Measurements from ENCODE around the gene RGL1. TPM values are rescaled to one million over a fixed set of nuclear protein-coding genes. Genes with fewer than 3 reads are reported as not detected.

RGL1 gene
- total and polyA plus RNA-seq, 9 of the 15 experiments (the other 6 are each of a cell fraction or from before 2014, with no cell fraction given), result under 0.01 to 0.07 (median 0.04) TPM

DNA sequence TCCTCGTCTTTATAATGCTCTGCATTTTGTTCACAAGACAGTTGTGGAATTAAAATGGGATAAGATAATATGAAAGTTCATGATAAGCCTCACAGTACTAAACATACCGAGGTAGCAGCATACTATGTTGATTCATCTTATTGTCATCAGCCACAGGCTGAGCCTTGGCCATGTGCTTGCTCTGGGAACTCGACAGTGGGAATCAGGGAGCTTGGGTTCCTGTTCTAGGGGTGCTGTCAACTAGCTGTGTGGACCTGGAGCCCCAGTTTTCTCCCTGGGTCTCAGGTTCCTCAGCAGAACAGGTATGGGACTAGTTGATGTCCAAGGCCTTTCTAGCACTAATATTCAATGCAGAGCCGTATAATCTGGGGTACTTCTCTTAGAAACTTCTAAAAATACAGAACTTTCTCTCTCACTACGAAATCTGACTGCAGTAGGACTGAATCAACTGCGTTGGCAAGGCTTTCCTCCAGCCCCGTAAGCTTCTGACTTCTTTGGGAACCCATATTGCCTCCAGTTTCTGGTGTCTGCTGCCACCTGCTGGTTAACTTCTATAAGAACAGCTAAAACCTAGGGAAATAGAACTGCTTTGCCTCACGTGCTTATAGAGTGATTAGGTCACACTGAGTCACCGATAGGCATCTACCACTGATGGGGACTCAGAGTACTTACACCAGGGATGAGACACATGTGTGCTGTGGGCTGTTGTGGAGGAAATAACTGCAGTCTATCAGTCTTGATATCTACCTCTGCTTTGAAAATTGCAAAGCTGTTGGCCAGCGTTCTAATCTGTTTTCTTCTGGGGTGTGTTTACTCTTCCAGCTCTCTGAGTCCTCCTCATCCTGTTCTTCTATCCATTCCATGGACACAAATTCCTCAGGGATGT, 110.9 kb downstream of the RGL1 start (continued):
- TF ChIP-seq ZNF551 (CRISPR knock-in tag; IDR thresholded peaks at IDR 0.05) (no peak), HDAC3 (IDR thresholded peaks at IDR 0.05; ENCODE audit: borderline replicate concordance, partially characterized antibody) (peak; percentile 22), HOXB6 (CRISPR knock-in tag; IDR thresholded peaks at IDR 0.05; ENCODE audit: borderline replicate concordance) (no peak), CHD2 (IDR thresholded peaks at IDR 0.05; ENCODE audit: low read depth, low read length) (no peak), BHLHE40 (IDR thresholded peaks at IDR 0.05; ENCODE audit: low read length) (peak; percentile 99), ZNF124 (CRISPR knock-in tag; IDR thresholded peaks at IDR 0.05) (no peak), RAD51 (IDR thresholded peaks at IDR 0.05; ENCODE audit: borderline replicate concordance, low read depth) (peak; percentile 66; the same call in 1 of the 2 replicates), ZNF431 (CRISPR knock-in tag; IDR thresholded peaks at IDR 0.05) (no peak), PYGO2 (tag; IDR thresholded peaks at IDR 0.05) (no peak), PTRF (tag; IDR thresholded peaks at IDR 0.05) (no peak), SOX6 (IDR thresholded peaks at IDR 0.05) (peak; percentile 74), GATA2 (CRISPR knock-in tag; IDR thresholded peaks at IDR 0.05) (peak; percentile 78), TAF7 (tag; IDR thresholded peaks at IDR 0.05) (no peak), RAD21 (CRISPR knock-in tag; conservative IDR thresholded peaks at IDR 0.05 in 1 of 2, IDR thresholded peaks at IDR 0.05 in 1 of 2) (peak; percentile 91 to 95), DIDO1 (tag; IDR thresholded peaks at IDR 0.05; ENCODE audit: low read depth) (peak; percentile 70; the same call in 1 of the 2 replicates), ESRRA (IDR thresholded peaks at IDR 0.05; ENCODE audit: borderline replicate concordance, low read depth) (0 out of 2 replicates have a peak, but pooled peaks have one; percentile 33), ZKSCAN8 (CRISPR knock-in tag; IDR thresholded peaks at IDR 0.05) (peak; percentile 38; the same call in 1 of the 2 replicates), ZEB2 (IDR thresholded peaks at IDR 0.05) (peak; percentile 81), ZNF695 (CRISPR knock-in tag; IDR thresholded peaks at IDR 0.05) (no peak), BRD4 (IDR thresholded peaks at IDR 0.05) (no peak), ILF3 (IDR thresholded peaks at IDR 0.05; ENCODE audit: borderline replicate concordance) (no peak)
- TF ChIP-seq, protein P1, sequence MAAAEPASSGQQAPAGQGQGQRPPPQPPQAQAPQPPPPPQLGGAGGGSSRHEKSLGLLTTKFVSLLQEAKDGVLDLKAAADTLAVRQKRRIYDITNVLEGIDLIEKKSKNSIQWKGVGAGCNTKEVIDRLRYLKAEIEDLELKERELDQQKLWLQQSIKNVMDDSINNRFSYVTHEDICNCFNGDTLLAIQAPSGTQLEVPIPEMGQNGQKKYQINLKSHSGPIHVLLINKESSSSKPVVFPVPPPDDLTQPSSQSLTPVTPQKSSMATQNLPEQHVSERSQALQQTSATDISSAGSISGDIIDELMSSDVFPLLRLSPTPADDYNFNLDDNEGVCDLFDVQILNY (CRISPR knock-in tag; IDR thresholded peaks at IDR 0.05), result no peak
- TF ChIP-seq, protein P2, sequence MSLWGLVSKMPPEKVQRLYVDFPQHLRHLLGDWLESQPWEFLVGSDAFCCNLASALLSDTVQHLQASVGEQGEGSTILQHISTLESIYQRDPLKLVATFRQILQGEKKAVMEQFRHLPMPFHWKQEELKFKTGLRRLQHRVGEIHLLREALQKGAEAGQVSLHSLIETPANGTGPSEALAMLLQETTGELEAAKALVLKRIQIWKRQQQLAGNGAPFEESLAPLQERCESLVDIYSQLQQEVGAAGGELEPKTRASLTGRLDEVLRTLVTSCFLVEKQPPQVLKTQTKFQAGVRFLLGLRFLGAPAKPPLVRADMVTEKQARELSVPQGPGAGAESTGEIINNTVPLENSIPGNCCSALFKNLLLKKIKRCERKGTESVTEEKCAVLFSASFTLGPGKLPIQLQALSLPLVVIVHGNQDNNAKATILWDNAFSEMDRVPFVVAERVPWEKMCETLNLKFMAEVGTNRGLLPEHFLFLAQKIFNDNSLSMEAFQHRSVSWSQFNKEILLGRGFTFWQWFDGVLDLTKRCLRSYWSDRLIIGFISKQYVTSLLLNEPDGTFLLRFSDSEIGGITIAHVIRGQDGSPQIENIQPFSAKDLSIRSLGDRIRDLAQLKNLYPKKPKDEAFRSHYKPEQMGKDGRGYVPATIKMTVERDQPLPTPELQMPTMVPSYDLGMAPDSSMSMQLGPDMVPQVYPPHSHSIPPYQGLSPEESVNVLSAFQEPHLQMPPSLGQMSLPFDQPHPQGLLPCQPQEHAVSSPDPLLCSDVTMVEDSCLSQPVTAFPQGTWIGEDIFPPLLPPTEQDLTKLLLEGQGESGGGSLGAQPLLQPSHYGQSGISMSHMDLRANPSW (CRISPR knock-in tag; IDR thresholded peaks at IDR 0.05), result no peak
- TF ChIP-seq, protein P3, sequence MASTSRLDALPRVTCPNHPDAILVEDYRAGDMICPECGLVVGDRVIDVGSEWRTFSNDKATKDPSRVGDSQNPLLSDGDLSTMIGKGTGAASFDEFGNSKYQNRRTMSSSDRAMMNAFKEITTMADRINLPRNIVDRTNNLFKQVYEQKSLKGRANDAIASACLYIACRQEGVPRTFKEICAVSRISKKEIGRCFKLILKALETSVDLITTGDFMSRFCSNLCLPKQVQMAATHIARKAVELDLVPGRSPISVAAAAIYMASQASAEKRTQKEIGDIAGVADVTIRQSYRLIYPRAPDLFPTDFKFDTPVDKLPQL (IDR thresholded peaks at IDR 0.05; ENCODE audit: extremely low read depth, insufficient read length), result no peak
- TF ChIP-seq, protein P4, sequence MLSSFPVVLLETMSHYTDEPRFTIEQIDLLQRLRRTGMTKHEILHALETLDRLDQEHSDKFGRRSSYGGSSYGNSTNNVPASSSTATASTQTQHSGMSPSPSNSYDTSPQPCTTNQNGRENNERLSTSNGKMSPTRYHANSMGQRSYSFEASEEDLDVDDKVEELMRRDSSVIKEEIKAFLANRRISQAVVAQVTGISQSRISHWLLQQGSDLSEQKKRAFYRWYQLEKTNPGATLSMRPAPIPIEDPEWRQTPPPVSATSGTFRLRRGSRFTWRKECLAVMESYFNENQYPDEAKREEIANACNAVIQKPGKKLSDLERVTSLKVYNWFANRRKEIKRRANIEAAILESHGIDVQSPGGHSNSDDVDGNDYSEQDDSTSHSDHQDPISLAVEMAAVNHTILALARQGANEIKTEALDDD (IDR thresholded peaks at IDR 0.05), result peak; percentile 88

All from K562 (cell line).